GM18526 (cell line): ENCODE measurements around the gene F2RL1.

Experiments
- POLR2A ChIP-seq: IDR thresholded peaks from 3 replicates; pipeline ENCODE4 v1.6.1; 2011; ENCODE audit not compliant: insufficient read length; ENCODE audit errors: extremely low read depth

Gene F2RL1, protein sequence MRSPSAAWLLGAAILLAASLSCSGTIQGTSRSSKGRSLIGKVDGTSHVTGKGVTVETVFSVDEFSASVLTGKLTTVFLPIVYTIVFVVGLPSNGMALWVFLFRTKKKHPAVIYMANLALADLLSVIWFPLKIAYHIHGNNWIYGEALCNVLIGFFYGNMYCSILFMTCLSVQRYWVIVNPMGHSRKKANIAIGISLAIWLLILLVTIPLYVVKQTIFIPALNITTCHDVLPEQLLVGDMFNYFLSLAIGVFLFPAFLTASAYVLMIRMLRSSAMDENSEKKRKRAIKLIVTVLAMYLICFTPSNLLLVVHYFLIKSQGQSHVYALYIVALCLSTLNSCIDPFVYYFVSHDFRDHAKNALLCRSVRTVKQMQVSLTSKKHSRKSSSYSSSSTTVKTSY

GRCh38 chr5:76818844-76819831, at the start of gene F2RL1:
Gene F2RL1, plus strand, starts transcription at chr5:76819030. Its CDS starts 153 bp downstream, at chr5:76819183.
- no peak for TF ChIP-seq POLR2A

- TF ChIP-seq POLR2A: no peak
Observed at GRCh38 chr5:76771705-76772405, 47.0 kb upstream of the F2RL1 start.

DNA sequence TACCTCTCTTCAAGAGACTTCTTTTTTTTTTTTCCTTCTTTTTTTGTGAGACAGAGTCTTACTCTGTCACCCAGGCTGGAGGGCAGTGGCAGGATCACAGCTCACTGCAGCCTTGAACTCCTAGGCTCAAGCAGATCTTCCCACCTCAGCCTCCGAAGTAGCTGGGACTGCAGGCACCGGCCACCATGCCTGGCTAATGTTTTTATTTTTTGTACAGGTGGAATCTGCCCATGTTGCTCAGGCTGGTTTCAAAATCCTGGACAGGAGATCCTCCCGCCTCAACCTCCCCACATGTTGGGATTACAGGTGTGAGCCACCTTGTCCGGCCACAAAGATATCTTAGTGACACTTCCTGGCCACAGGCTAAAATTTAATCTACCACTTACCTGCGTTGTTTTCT, 42.9 kb upstream of the F2RL1 start:
- no peak for TF ChIP-seq POLR2A

GRCh38 chr5:76776391-76776790, 42.4 kb upstream of the F2RL1 start:
- TF ChIP-seq POLR2A: no peak

- TF ChIP-seq POLR2A: no peak
Observed at GRCh38 chr5:76781775-76782174, 37.1 kb upstream of the F2RL1 start.

DNA sequence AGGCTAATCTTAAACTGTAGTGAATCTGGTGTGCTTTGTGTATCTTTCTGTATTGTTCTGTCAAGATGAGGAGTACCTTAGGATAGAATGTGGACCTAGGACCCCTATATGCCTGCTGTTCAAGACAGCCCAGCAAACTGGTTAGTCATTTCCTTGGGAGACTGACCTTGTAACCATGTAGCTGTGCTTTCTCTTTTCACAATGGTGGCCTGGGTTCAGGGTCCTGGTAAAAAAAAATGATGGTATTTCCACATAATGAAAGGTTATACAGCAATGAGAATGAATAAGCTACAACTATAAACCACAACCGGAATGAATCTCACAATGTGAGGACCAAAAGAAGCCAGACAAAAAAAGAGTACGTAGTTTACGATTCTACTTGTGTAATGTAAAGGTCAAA, 36.4 kb upstream of the F2RL1 start:
- TF ChIP-seq POLR2A: no peak

- no peak for TF ChIP-seq POLR2A
Observed at GRCh38 chr5:76787237-76787636, 31.6 kb upstream of the F2RL1 start.

DNA sequence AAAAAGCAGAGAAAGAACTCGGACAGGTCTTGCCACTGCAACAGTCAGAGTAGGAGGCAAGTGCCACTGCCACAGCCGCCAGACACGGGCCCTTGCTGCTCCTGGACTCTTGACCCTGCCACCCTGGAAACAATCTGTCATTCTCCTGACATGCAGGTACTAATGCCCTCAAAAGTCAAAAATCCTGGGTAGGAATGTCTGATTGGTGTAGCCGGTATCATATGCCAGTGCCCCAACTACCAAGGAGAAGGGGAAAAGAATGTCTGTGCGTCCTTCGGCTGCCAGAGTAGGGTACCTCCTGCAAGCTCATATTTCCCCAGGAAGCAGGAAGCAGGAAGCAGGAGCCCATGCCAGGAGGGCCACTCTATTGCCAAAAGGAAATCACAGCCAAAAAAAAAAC, 30.5 kb upstream of the F2RL1 start:
- TF ChIP-seq POLR2A: no peak

DNA sequence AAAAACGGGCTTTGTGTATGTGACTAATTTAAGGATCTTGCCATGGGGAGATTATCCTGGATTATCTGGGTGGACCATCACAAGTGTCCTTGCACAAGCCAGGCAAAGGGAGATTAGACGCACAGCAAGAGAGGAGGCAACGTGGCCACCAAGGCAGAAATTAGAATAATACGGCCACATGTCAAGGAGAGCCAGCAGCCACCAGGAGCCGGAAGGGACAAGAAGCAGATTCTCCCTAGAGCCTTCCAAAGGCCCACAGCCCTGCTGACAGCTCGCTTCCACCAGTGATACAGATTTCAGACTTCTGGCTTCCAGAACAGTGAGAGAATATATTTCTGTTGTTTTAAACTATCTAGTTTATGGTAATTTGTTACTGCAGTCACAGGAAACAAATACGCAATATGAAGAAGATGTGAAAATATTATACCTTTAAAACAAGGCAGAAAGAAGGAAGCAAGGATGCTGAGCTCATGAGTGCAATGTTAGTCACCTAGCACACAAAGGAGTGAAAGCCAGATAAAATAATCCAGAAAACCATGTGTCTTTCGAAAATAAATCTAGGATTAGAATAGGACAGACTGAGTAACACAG, 28.7 kb upstream of the F2RL1 start:
- TF ChIP-seq POLR2A: no peak

- TF ChIP-seq POLR2A: no peak
Observed at GRCh38 chr5:76790632-76791290, 28.1 kb upstream of the F2RL1 start.

GRCh38 chr5:76791461-76791860, 27.4 kb upstream of the F2RL1 start:
- TF ChIP-seq POLR2A: no peak

GRCh38 chr5:76794871-76795270, 24.0 kb upstream of the F2RL1 start:
- no peak for TF ChIP-seq POLR2A

DNA sequence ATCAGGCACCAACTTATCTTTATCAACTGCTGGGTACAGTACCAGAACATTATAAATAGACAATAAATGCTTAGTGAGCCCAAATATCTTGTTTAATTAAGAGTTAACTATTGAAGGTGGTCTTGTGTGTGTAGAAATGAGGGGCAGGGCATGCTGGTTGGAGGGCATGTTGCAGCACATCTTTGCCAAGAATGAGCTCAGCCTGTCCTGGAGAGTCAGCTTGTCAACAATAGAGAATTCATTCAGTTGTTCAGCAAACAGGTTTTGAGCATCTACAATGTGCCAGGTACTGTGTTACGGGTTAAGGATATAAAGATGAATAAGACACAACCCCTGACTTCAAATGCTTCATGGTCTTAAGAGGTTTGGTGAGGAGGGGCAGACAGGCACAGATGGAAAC, 19.2 kb upstream of the F2RL1 start:
- TF ChIP-seq POLR2A: no peak

- TF ChIP-seq POLR2A: no peak
Observed at GRCh38 chr5:76800579-76800978, 18.3 kb upstream of the F2RL1 start.
